OCI-LY3 (cell line): ENCODE results near the gene TCF7.

ENCODE experiments used
- H2AFZ ChIP-seq: fragments of 200-600, 300-600 bp; shearing (Covaris generic); 2 replicates; pipeline ENCODE4 v1.6.0; 2014; ENCODE audit warnings: antibody characterized with exemption, low read depth, low read length
- H3K27ac ChIP-seq: fragments of 200-600, 300-600 bp; sonication (generic); 2 replicates; pipeline ENCODE4 v1.5.1; 2014; ENCODE audit warnings: mild to moderate bottlenecking, low read length, moderate library complexity, mixed read lengths
- H3K27me3 ChIP-seq: fragments of 200-600, 300-600 bp; sonication (generic); 2 replicates; pipeline ENCODE4 v1.6.1; 2014; ENCODE audit warnings: low read depth, low read length, mixed read lengths
- H3K36me3 ChIP-seq: fragments of 200-600, 300-600 bp; sonication (generic); replicated peaks from 2 replicates; pipeline ENCODE3; 2014; ENCODE audit warnings: low read depth, low read length, mixed read lengths
- H3K4me1 ChIP-seq: fragments of 300-600, 200-600 bp; sonication (generic); 2 replicates; pipeline ENCODE4 v1.6.1; 2014; ENCODE audit warnings: low read length, mixed read lengths
- H3K4me2 ChIP-seq: fragments of 200-600, 300-600 bp; sonication (generic); 2 replicates; pipeline ENCODE4 v1.6.1; 2014; ENCODE audit warnings: low read length, mixed read lengths
- H3K4me3 ChIP-seq: fragments of 300-600, 200-600 bp; sonication (generic); 2 replicates; pipeline ENCODE4 v1.5.1; 2014; ENCODE audit warnings: antibody characterized with exemption, mild to moderate bottlenecking, low read length, moderate library complexity
- H3K79me2 ChIP-seq: fragments of 300-600, 200-600 bp; shearing (Covaris generic); 2 replicates; pipeline ENCODE4 v1.6.1; 2014; ENCODE audit warnings: mild to moderate bottlenecking, low read length, mixed read lengths
- H3K9ac ChIP-seq: fragments of 300-600, 200-600 bp; shearing (Covaris generic); 2 replicates; pipeline ENCODE4 v1.6.0; 2014; ENCODE audit warnings: mild to moderate bottlenecking, low read length, moderate library complexity
- H3K9me3 ChIP-seq: fragments of 200-600, 300-600 bp; shearing (Covaris generic); 2 replicates; pipeline ENCODE4 v1.6.1; 2014; ENCODE audit warnings: low read length, mixed read lengths; ENCODE audit not compliant: insufficient read depth
- H4K20me1 ChIP-seq: fragments of 200-600, 300-600 bp; sonication (generic); 2 replicates; pipeline ENCODE4 v1.6.1; 2016; ENCODE audit warnings: low read length, mixed read lengths; ENCODE audit not compliant: insufficient read depth
- EZH2phosphoT487 ChIP-seq: fragments of 200-600 bp; shearing (Covaris generic); IDR thresholded peaks from 2 replicates; pipeline ENCODE4 v1.6.1; 2018; ENCODE audit warnings: antibody characterized with exemption, mixed run types, low read depth
- TF ChIP-seq, protein P1 (sequence below): fragments of 200-600, 300-600 bp; sonication (generic); IDR thresholded peaks from 2 replicates; pipeline ENCODE4 v1.5.1; 2014; ENCODE audit warnings: antibody characterized with exemption, low read length, low read depth

TCF7 gene

GRCh38 chr5:134077926-134078580 lies 36.4 kb upstream of the TCF7 start:
- TF ChIP-seq EZH2phosphoT487: no peak
- TF ChIP-seq, protein P1, sequence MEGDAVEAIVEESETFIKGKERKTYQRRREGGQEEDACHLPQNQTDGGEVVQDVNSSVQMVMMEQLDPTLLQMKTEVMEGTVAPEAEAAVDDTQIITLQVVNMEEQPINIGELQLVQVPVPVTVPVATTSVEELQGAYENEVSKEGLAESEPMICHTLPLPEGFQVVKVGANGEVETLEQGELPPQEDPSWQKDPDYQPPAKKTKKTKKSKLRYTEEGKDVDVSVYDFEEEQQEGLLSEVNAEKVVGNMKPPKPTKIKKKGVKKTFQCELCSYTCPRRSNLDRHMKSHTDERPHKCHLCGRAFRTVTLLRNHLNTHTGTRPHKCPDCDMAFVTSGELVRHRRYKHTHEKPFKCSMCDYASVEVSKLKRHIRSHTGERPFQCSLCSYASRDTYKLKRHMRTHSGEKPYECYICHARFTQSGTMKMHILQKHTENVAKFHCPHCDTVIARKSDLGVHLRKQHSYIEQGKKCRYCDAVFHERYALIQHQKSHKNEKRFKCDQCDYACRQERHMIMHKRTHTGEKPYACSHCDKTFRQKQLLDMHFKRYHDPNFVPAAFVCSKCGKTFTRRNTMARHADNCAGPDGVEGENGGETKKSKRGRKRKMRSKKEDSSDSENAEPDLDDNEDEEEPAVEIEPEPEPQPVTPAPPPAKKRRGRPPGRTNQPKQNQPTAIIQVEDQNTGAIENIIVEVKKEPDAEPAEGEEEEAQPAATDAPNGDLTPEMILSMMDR: no peak
- no peak overlapping the region for H3K27ac ChIP-seq
- H3K36me3 ChIP-seq: no peaks in the 10 kb centered on the region
- H3K4me2 ChIP-seq: no peak overlapping the region
- peaks cover 5% of the 10 kb centered on the region; the same call in 1 of the 2 replicates for H3K4me1 ChIP-seq
- H3K79me2 ChIP-seq: no peaks in the 10 kb centered on the region
- no peak overlapping the region for H3K4me3 ChIP-seq
- no peak overlapping the region for H2AFZ ChIP-seq
- no peaks in the 10 kb centered on the region for H4K20me1 ChIP-seq
- no peaks in the 10 kb centered on the region for H3K27me3 ChIP-seq
- no peaks in the 10 kb centered on the region for H3K9me3 ChIP-seq
- no peak overlapping the region for H3K9ac ChIP-seq

- Histone ChIP-seq H3K27ac (no peak overlapping the region), H3K9ac (no peak overlapping the region), H3K4me2 (no peak overlapping the region), H3K79me2 (no peaks in the 10 kb centered on the region), H3K9me3 (no peaks in the 10 kb centered on the region), H3K4me3 (no peak overlapping the region), H3K36me3 (no peaks in the 10 kb centered on the region), H4K20me1 (no peaks in the 10 kb centered on the region), H3K4me1 (no peaks in the 10 kb centered on the region), H2AFZ (no peak overlapping the region), H3K27me3 (no peaks in the 10 kb centered on the region)
- no peak for TF ChIP-seq EZH2phosphoT487
- TF ChIP-seq, protein P1: no peak
Measured at GRCh38 chr5:134079748-134080581, 34.5 kb upstream of the TCF7 start.

- H4K20me1 ChIP-seq: no peaks in the 10 kb centered on the region
- H3K4me3 ChIP-seq: no peak overlapping the region
- H3K79me2 ChIP-seq: no peaks in the 10 kb centered on the region
- H3K9me3 ChIP-seq: no peaks in the 10 kb centered on the region
- H2AFZ ChIP-seq: no peak overlapping the region
- TF ChIP-seq, protein P1: no peak
- no peak for TF ChIP-seq EZH2phosphoT487
- H3K4me2 ChIP-seq: no peak overlapping the region
- no peak overlapping the region for H3K9ac ChIP-seq
- no peaks in the 10 kb centered on the region for H3K27me3 ChIP-seq
- H3K4me1 ChIP-seq: no peaks in the 10 kb centered on the region
- no peak overlapping the region for H3K27ac ChIP-seq
- no peaks in the 10 kb centered on the region for H3K36me3 ChIP-seq
Measured at GRCh38 chr5:134082264-134082992, 32.1 kb upstream of the TCF7 start.

DNA sequence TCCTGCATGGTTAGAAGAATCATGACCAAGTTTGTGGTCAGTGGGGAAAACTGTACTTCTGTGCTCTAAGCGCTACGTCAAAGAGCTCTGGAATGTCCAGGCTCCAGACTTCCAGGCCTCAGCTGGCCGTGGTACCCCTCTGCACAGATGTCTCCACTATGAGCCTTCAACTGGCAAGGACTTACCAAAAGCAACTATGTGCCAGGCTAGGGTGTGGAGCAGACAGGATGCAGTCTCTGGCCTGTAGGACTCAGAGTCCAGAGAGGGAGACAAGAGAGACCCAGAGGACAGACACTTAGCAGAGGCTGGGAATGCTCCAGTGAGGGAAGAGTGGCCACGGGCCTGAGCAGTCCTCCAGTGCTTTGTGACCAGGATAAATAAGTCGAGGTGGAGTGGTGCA lies 31.0 kb upstream of the TCF7 start:
- H3K27ac ChIP-seq: no peak overlapping the region
- H3K36me3 ChIP-seq: no peaks in the 10 kb centered on the region
- no peak overlapping the region for H3K9ac ChIP-seq
- no peaks in the 10 kb centered on the region for H4K20me1 ChIP-seq
- no peaks in the 10 kb centered on the region for H3K4me1 ChIP-seq
- H3K4me3 ChIP-seq: no peak overlapping the region
- no peaks in the 10 kb centered on the region for H3K9me3 ChIP-seq
- TF ChIP-seq, protein P1: no peak
- TF ChIP-seq EZH2phosphoT487: no peak
- H2AFZ ChIP-seq: no peak overlapping the region
- no peaks in the 10 kb centered on the region for H3K79me2 ChIP-seq
- H3K4me2 ChIP-seq: no peak overlapping the region
- no peaks in the 10 kb centered on the region for H3K27me3 ChIP-seq
